Measurements from ENCODE around the gene LRRC8A.
A peak's percentile ranks its signal among the peaks of the same experiment; 100 is the strongest.

Gene LRRC8A

GRCh38 chr9:128906741-128907140 lies 24.8 kb downstream of the LRRC8A start:
- H3K36me3 ChIP-seq: peaks cover 38 to 55% (median 46%) of the 10 kb centered on the region in 3 donors
- DNase-seq: no peak
- H3K9me3 ChIP-seq: no peaks in the 10 kb centered on the region
- peaks cover 0 to 70% (median 58%) of the 10 kb centered on the region in 4 donors for H3K4me1 ChIP-seq
- no peak for TF ChIP-seq CTCF (IDR thresholded peaks at IDR 0.05)
- H3K27me3 ChIP-seq: no peaks in the 10 kb centered on the region
- no peak overlapping the region for H3K4me3 ChIP-seq
- intact Hi-C loops (cut with DNase I; ENCODE audit: low total_unique reads): no loop called here
- H3K27ac ChIP-seq: peak overlapping the region in 1 of 2 donors; percentile 35

- no peak for DNase-seq
- peaks cover 38 to 46% (median 46%) of the 10 kb centered on the region in 3 donors for H3K36me3 ChIP-seq
Observed at GRCh38 chr9:128908372-128908771, 26.4 kb downstream of the LRRC8A start.

GRCh38 chr9:128909859-128910258 lies 27.9 kb downstream of the LRRC8A start:
- Histone ChIP-seq H3K27ac (peak overlapping the region; percentile 91 to 95), H3K27me3 (no peaks in the 10 kb centered on the region), H3K36me3 (peaks cover 38 to 52% (median 48%) of the 10 kb centered on the region in 3 donors), H3K4me1 (peaks cover 6 to 71% (median 63%) of the 10 kb centered on the region in 4 donors), H3K9me3 (no peaks in the 10 kb centered on the region), H3K4me3 (no peak overlapping the region)
- no peak for TF ChIP-seq CTCF (IDR thresholded peaks at IDR 0.05)
- intact Hi-C loops (cut with DNase I; ENCODE audit: low total_unique reads): no loop called here
- no peak for DNase-seq

More at GRCh38 chr9:128908372-128908771, 26.4 kb downstream of the LRRC8A start:
- Histone ChIP-seq H3K27ac (no peak overlapping the region), H3K4me3 (no peak overlapping the region), H3K27me3 (no peaks in the 10 kb centered on the region), H3K9me3 (no peaks in the 10 kb centered on the region), H3K4me1 (peaks cover 0 to 70% (median 59%) of the 10 kb centered on the region in 4 donors)
- intact Hi-C loops (cut with DNase I; ENCODE audit: low total_unique reads): no loop called here
- no peak for TF ChIP-seq CTCF (IDR thresholded peaks at IDR 0.05)

- Histone ChIP-seq H3K36me3 (peaks cover 39 to 57% (median 53%) of the 10 kb centered on the region in 3 donors), H3K27ac (peak overlapping the region; percentile 91 to 95), H3K27me3 (no peaks in the 10 kb centered on the region), H3K4me1 (peaks cover 11 to 77% (median 72%) of the 10 kb centered on the region in 4 donors), H3K9me3 (no peaks in the 10 kb centered on the region), H3K4me3 (no peak overlapping the region)
- no peak for TF ChIP-seq CTCF (IDR thresholded peaks at IDR 0.05)
- DNase-seq: no peak
- intact Hi-C loops (cut with DNase I; ENCODE audit: low total_unique reads): no loop called here
Observed at GRCh38 chr9:128910906-128911305, 29.0 kb downstream of the LRRC8A start.

- DNase-seq: peak; percentile 66 to 89
- H3K4me1 ChIP-seq: peaks cover 17 to 82% (median 77%) of the 10 kb centered on the region in 4 donors
- TF ChIP-seq CTCF (IDR thresholded peaks at IDR 0.05): no peak
- H3K9me3 ChIP-seq: no peaks in the 10 kb centered on the region
- H3K4me3 ChIP-seq: peak overlapping the region in 1 of 2 donors; percentile 4
- H3K27me3 ChIP-seq: no peaks in the 10 kb centered on the region
- H3K27ac ChIP-seq: peak overlapping the region; percentile 91 to 95
- intact Hi-C loops (cut with DNase I; ENCODE audit: low total_unique reads): no loop called here
- H3K36me3 ChIP-seq: peaks cover 46 to 60% (median 58%) of the 10 kb centered on the region in 3 donors
Observed at GRCh38 chr9:128911529-128912035, 29.6 kb downstream of the LRRC8A start.
